ENCODE results near the gene SNRNP48. TPM values are rescaled to one million over a fixed set of nuclear protein-coding genes. Genes with fewer than 3 reads are reported as not detected.
A peak's percentile ranks its signal among the peaks of the same experiment; 100 is the strongest.

Gene SNRNP48
- total RNA-seq, 3 donors from 2014 or later (not counting 1 experiment from before 2014, with no cell fraction given), result 12.3 to 17.0 (median 14.0) TPM

- H3K27me3 ChIP-seq (ENCODE audit: control insufficient read depth, insufficient read depth, low read length), result peaks cover 29% of the 10 kb centered on the region
- no peak overlapping the region for H3K27ac ChIP-seq (ENCODE audit: low read length)
- peaks cover 15% of the 10 kb centered on the region for H3K4me1 ChIP-seq (ENCODE audit: control insufficient read depth, insufficient read depth, low read length)
- H3K9me3 ChIP-seq (ENCODE audit: control insufficient read depth, insufficient read depth, low read length), result no peaks in the 10 kb centered on the region
- H3K36me3 ChIP-seq (ENCODE audit: control insufficient read depth, insufficient read depth, low read length), result no peaks in the 10 kb centered on the region
- no peak for ATAC-seq
- TF ChIP-seq, protein P1, sequence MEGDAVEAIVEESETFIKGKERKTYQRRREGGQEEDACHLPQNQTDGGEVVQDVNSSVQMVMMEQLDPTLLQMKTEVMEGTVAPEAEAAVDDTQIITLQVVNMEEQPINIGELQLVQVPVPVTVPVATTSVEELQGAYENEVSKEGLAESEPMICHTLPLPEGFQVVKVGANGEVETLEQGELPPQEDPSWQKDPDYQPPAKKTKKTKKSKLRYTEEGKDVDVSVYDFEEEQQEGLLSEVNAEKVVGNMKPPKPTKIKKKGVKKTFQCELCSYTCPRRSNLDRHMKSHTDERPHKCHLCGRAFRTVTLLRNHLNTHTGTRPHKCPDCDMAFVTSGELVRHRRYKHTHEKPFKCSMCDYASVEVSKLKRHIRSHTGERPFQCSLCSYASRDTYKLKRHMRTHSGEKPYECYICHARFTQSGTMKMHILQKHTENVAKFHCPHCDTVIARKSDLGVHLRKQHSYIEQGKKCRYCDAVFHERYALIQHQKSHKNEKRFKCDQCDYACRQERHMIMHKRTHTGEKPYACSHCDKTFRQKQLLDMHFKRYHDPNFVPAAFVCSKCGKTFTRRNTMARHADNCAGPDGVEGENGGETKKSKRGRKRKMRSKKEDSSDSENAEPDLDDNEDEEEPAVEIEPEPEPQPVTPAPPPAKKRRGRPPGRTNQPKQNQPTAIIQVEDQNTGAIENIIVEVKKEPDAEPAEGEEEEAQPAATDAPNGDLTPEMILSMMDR (IDR thresholded peaks at IDR 0.05), result no peak
- H3K4me3 Mint-ChIP-seq, result peak overlapping the region; percentile 35
- WGBS (ENCODE audit: insufficient coverage), result no CpG with 5 or more reads among the region's 3 CpGs
- intact Hi-C loops (cut with micrococcal nuclease), result no loop called here
- H3K27ac Mint-ChIP-seq, result no peak overlapping the region
- H3K36me3 Mint-ChIP-seq, result no peaks in the 10 kb centered on the region
- H3K4me3 ChIP-seq (ENCODE audit: low read length), result no peak overlapping the region
- H3K9me3 Mint-ChIP-seq, result no peaks in the 10 kb centered on the region
- H3K4me1 Mint-ChIP-seq, result peaks cover 0 to 11% of the 10 kb centered on the region in 2 donors
- H3K27me3 Mint-ChIP-seq (ENCODE audit: low read depth in 2 of 2), result peaks cover 43 to 59% of the 10 kb centered on the region in 2 donors
- no peak for DNase-seq
Observed at GRCh38 chr6:7544597-7544996, 45.4 kb upstream of the SNRNP48 start.

DNA sequence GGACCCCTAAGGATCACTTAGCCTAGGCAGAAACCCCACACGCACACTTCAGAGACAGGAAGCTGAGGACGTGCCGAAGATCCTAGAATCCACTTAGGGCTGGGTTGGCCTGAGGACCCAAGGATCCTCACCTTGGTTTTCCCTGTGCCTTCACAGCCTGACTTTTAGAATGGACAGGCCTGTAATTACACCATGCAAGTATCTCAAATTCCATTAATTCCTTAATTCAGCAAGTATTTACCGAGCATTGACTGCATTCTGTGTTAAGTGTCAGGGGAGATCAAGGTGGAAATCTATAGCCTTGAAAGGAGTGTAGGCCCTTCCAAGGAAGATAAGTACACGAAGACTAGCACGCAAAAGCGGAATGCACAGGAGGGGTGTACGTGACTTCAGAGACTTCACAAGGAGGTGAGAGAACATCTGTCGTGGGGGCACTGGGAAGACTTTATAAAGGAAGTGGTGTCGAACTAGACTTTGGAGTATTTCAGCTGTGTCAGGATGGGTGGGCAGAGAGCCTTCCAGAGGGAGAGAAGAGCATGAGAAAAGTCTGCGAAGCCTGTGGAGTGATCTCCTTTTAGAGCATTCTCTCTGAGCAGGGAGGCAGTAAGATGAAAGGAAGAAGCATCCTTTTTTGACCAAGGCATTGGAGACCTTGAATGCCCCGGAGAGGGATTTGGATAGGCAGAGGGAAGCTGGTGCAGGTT, 44.5 kb upstream of the SNRNP48 start:
- Mint-ChIP-seq H3K4me3 (no peak overlapping the region), H3K36me3 (no peaks in the 10 kb centered on the region), H3K4me1 (peaks cover 0 to 11% of the 10 kb centered on the region in 2 donors), H3K27ac (no peak overlapping the region), H3K9me3 (no peaks in the 10 kb centered on the region), H3K27me3 (ENCODE audit: low read depth in 2 of 2) (peaks cover 34 to 50% of the 10 kb centered on the region in 2 donors)
- Histone ChIP-seq H3K4me1 (ENCODE audit: control insufficient read depth, insufficient read depth, low read length) (peaks cover 15% of the 10 kb centered on the region), H3K27me3 (ENCODE audit: control insufficient read depth, insufficient read depth, low read length) (peaks cover 23% of the 10 kb centered on the region), H3K4me3 (ENCODE audit: low read length) (no peak overlapping the region), H3K36me3 (ENCODE audit: control insufficient read depth, insufficient read depth, low read length) (no peaks in the 10 kb centered on the region), H3K9me3 (ENCODE audit: control insufficient read depth, insufficient read depth, low read length) (no peaks in the 10 kb centered on the region), H3K27ac (ENCODE audit: low read length) (no peak overlapping the region)
- TF ChIP-seq, protein P1 (IDR thresholded peaks at IDR 0.05), result no peak
- DNase-seq, result no peak
- no peak for ATAC-seq
- WGBS (ENCODE audit: insufficient coverage), result 88% methylated on average over 12 of the region's 12 CpGs
- intact Hi-C loops (cut with micrococcal nuclease), result no loop called here

- peaks cover 21% of the 10 kb centered on the region for H3K27me3 ChIP-seq (ENCODE audit: control insufficient read depth, insufficient read depth, low read length)
- no peak overlapping the region for H3K4me3 ChIP-seq (ENCODE audit: low read length)
- H3K9me3 ChIP-seq (ENCODE audit: control insufficient read depth, insufficient read depth, low read length), result no peaks in the 10 kb centered on the region
- intact Hi-C loops (cut with micrococcal nuclease), result no loop called here
- Mint-ChIP-seq H3K9me3 (no peaks in the 10 kb centered on the region), H3K4me1 (peaks cover 0 to 6% of the 10 kb centered on the region in 2 donors), H3K27me3 (ENCODE audit: low read depth in 2 of 2) (peaks cover 30 to 45% of the 10 kb centered on the region in 2 donors), H3K36me3 (no peaks in the 10 kb centered on the region), H3K27ac (no peak overlapping the region), H3K4me3 (no peak overlapping the region)
- TF ChIP-seq, protein P1 (IDR thresholded peaks at IDR 0.05), result no peak
- no peak for DNase-seq
- H3K27ac ChIP-seq (ENCODE audit: low read length), result no peak overlapping the region
- H3K4me1 ChIP-seq (ENCODE audit: control insufficient read depth, insufficient read depth, low read length), result peaks cover 14% of the 10 kb centered on the region
- 86% methylated on average over 5 of the region's 6 CpGs for WGBS (ENCODE audit: insufficient coverage)
- ATAC-seq, result no peak
- no peaks in the 10 kb centered on the region for H3K36me3 ChIP-seq (ENCODE audit: control insufficient read depth, insufficient read depth, low read length)
Observed at GRCh38 chr6:7546020-7546369, 44.0 kb upstream of the SNRNP48 start.

DNA sequence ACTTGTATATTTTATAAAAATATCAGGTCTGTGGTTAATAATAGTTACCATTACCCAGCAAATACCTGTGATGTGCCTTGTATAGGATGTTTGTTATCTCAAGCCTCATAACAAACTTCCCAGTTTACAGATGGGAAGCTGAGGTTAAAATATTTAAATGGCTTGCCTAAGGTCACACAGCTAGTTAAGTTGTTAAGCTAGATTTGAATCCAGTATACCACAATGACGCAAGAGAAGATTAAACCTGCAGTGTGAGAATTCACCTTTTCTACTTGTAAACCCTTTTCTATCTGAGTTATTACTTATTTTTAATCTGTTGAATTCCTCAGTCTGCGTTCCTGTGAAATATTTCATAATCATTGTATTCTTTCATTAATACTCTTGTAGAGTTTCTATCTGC, 43.6 kb upstream of the SNRNP48 start:
- Histone ChIP-seq H3K27ac (ENCODE audit: low read length) (no peak overlapping the region), H3K4me3 (ENCODE audit: low read length) (no peak overlapping the region), H3K9me3 (ENCODE audit: control insufficient read depth, insufficient read depth, low read length) (no peaks in the 10 kb centered on the region), H3K4me1 (ENCODE audit: control insufficient read depth, insufficient read depth, low read length) (peaks cover 12% of the 10 kb centered on the region), H3K27me3 (ENCODE audit: control insufficient read depth, insufficient read depth, low read length) (peaks cover 19% of the 10 kb centered on the region), H3K36me3 (ENCODE audit: control insufficient read depth, insufficient read depth, low read length) (no peaks in the 10 kb centered on the region)
- ATAC-seq (no peak), DNase-seq (no peak)
- H3K36me3 Mint-ChIP-seq, result no peaks in the 10 kb centered on the region
- intact Hi-C loops (cut with micrococcal nuclease), result no loop called here
- no peak overlapping the region for H3K27ac Mint-ChIP-seq
- TF ChIP-seq, protein P1 (IDR thresholded peaks at IDR 0.05), result no peak
- H3K4me3 Mint-ChIP-seq, result no peak overlapping the region
- WGBS (ENCODE audit: insufficient coverage), result 100% methylated on average over 1 of the region's 2 CpGs
- peaks cover 0 to 5% of the 10 kb centered on the region in 2 donors for H3K4me1 Mint-ChIP-seq
- peaks cover 28 to 44% of the 10 kb centered on the region in 2 donors for H3K27me3 Mint-ChIP-seq (ENCODE audit: low read depth in 2 of 2)
- no peaks in the 10 kb centered on the region for H3K9me3 Mint-ChIP-seq
